GM18870 (cell line): Measurements from ENCODE around the gene PNMT.

Experiments used
- ATAC-seq: cut with Tn5 transposase; IDR thresholded peaks from one replicate; pipeline ENCODE4 v1.9.1; 2021; ENCODE audit warnings: moderate library complexity; ENCODE audit not compliant: unreplicated experiment

Gene PNMT

GRCh38 chr17:39667945-39668924 is at the start of gene PNMT:
Gene PNMT, plus strand, starts transcription at chr17:39668453. Its CDS starts 23 bp downstream, at chr17:39668476.
- no peak for ATAC-seq

GRCh38 chr17:39618956-39619785 is 49.1 kb upstream of the PNMT start:
- ATAC-seq: no peak

GRCh38 chr17:39619786-39620101 is 48.5 kb upstream of the PNMT start:
- ATAC-seq: no peak

- peak; percentile 72 for ATAC-seq
Observed at GRCh38 chr17:39621523-39622379, 46.5 kb upstream of the PNMT start.

GRCh38 chr17:39622380-39623006 is 45.8 kb upstream of the PNMT start:
- ATAC-seq: no peak

- no peak for ATAC-seq
Observed at GRCh38 chr17:39623356-39623950, 44.8 kb upstream of the PNMT start.

GRCh38 chr17:39624313-39624712 is 43.9 kb upstream of the PNMT start:
- no peak for ATAC-seq

- ATAC-seq: no peak
Observed at GRCh38 chr17:39625198-39625785, 43.0 kb upstream of the PNMT start.

GRCh38 chr17:39626171-39627046 is 41.8 kb upstream of the PNMT start, which contains the start of gene PPP1R1B:
Gene PPP1R1B, plus strand, starts transcription at chr17:39626952. Its CDS starts 441 bp downstream, at chr17:39627393.
- no peak for ATAC-seq

GRCh38 chr17:39627047-39627711 is 41.1 kb upstream of the PNMT start:
- no peak for ATAC-seq

- no peak for ATAC-seq
Observed at GRCh38 chr17:39627712-39628516, 40.3 kb upstream of the PNMT start.

GRCh38 chr17:39628655-39629493 is 39.4 kb upstream of the PNMT start:
- no peak for ATAC-seq

GRCh38 chr17:39629494-39629880 is 38.8 kb upstream of the PNMT start:
- no peak for ATAC-seq

GRCh38 chr17:39629898-39630297 is 38.4 kb upstream of the PNMT start:
- ATAC-seq: no peak

- ATAC-seq: no peak
Observed at GRCh38 chr17:39631403-39631802, 36.9 kb upstream of the PNMT start.

- no peak for ATAC-seq
Observed at GRCh38 chr17:39632153-39632941, 35.9 kb upstream of the PNMT start.
